K562 (cell line): ENCODE data around the gene ZC3H7B. TPM values are rescaled to one million over a fixed set of nuclear protein-coding genes. Genes with fewer than 3 reads are reported as not detected.

Source experiments
- ATF1 ChIP-seq, 2 experiments: fragments of 450-650 bp in 1 of 2; IDR thresholded peaks; 2 replicates each; pipeline ENCODE4 v1.6.1; 2016; ENCODE audit warnings: missing compliant biosample characterization in 1 of 2, missing genetic modification characterization in 1 of 2
- CCNT2 ChIP-seq: IDR thresholded peaks from 2 replicates; pipeline ENCODE4 v1.6.1; 2011; ENCODE audit warnings: borderline replicate concordance, low read depth, mild to moderate bottlenecking, moderate library complexity, mixed read lengths, low read length; ENCODE audit not compliant: insufficient read length; ENCODE audit errors: extremely low read depth
- COPS2 ChIP-seq: fragments of 450-650 bp; conservative IDR thresholded peaks from 2 replicates; pipeline ENCODE4 v1.6.1; 2016; ENCODE audit warnings: mild to moderate bottlenecking, moderate library complexity
- CREB1 ChIP-seq, 2 experiments: sonication (generic) in 1 of 2; formaldehyde crosslinking in 1 of 2; IDR thresholded peaks; 2 replicates each; pipeline versions ENCODE4 v1.6.1 to v1.8.0; 2012 to 2022; ENCODE audit warnings: inconsistent platforms in 1 of 2, mild to moderate bottlenecking in 1 of 2, missing genetic modification reagents in 1 of 2, moderate library complexity in 1 of 2
- CTBP1 ChIP-seq: fragments of 450-650 bp; IDR thresholded peaks from 2 replicates; pipeline ENCODE4 v1.6.1; 2016; ENCODE audit warnings: borderline replicate concordance
- EGR1 ChIP-seq: fragments of 450-650 bp; conservative IDR thresholded peaks from 2 replicates; pipeline ENCODE4 v1.6.1; 2017; ENCODE audit warnings: mild to moderate bottlenecking
- ETS1 ChIP-seq: conservative IDR thresholded peaks from 2 replicates; pipeline ENCODE4 v1.6.1; 2011; ENCODE audit warnings: low read depth, mild to moderate bottlenecking, low read length; ENCODE audit not compliant: control insufficient read depth
- EWSR1 ChIP-seq: fragments of 450-650 bp; IDR thresholded peaks from 2 replicates; pipeline ENCODE4 v1.6.1; 2018; ENCODE audit warnings: borderline replicate concordance, mild to moderate bottlenecking, low read depth, moderate library complexity; ENCODE audit not compliant: partially characterized antibody
- FOXO4 ChIP-seq: fragments of 450-650 bp; formaldehyde crosslinking; IDR thresholded peaks from 2 replicates; pipeline ENCODE4 v1.4.0; 2020; ENCODE audit warnings: mild to moderate bottlenecking, moderate library complexity
- HDAC3 ChIP-seq: fragments of 450-650 bp; IDR thresholded peaks from 2 replicates; pipeline ENCODE4 v1.6.1; 2018; ENCODE audit warnings: borderline replicate concordance, mild to moderate bottlenecking, moderate library complexity; ENCODE audit not compliant: partially characterized antibody
- JUNB ChIP-seq: fragments of 450-650 bp; formaldehyde crosslinking; conservative IDR thresholded peaks from 2 replicates; pipeline ENCODE4 v1.4.0; 2020; ENCODE audit warnings: mild to moderate bottlenecking
- JUND ChIP-seq, 2 experiments: IDR thresholded peaks; 2 replicates in 1 of 2; 3 replicates in 1 of 2; pipeline ENCODE4 v1.6.1; 2011; ENCODE audit warnings: borderline replicate concordance in 2 of 2, low read depth in 2 of 2, low read length in 2 of 2, improper control_type of control experiment in 1 of 2, missing biosample characterization in 1 of 2, missing genetic modification characterization in 1 of 2, missing genetic modification reagents in 1 of 2
- MITF ChIP-seq: IDR thresholded peaks from 2 replicates; pipeline ENCODE4 v1.6.1; 2014; ENCODE audit warnings: antibody characterized with exemption
- PKNOX1 ChIP-seq: fragments of 450-650 bp; IDR thresholded peaks from 2 replicates; pipeline ENCODE4 v1.6.1; 2016
- POLR2A ChIP-seq: fragments of 450-650 bp; conservative IDR thresholded peaks from 2 replicates; pipeline ENCODE4 v1.6.1; 2016
- RBBP5 ChIP-seq: fragments of 200-600 bp; sonication (generic); IDR thresholded peaks from 2 replicates; pipeline ENCODE4 v1.6.1; 2012; ENCODE audit warnings: borderline replicate concordance, mild to moderate bottlenecking, low read length, control low read depth, inconsistent platforms; ENCODE audit not compliant: insufficient read depth, poor library complexity, severe bottlenecking
- RBM17 ChIP-seq: fragments of 200-400 bp; formaldehyde crosslinking; IDR thresholded peaks from 2 replicates; pipeline ENCODE4 v1.6.1; 2017; ENCODE audit warnings: low read depth, mild to moderate bottlenecking, low read length, borderline replicate concordance
- SMAD1 ChIP-seq: fragments of 150-350 bp; IDR thresholded peaks from 2 replicates; pipeline ENCODE4 v1.6.1; 2014; ENCODE audit warnings: low read length, low read depth; ENCODE audit not compliant: partially characterized antibody
- SMAD3 ChIP-seq: fragments of 450-650 bp; formaldehyde crosslinking; conservative IDR thresholded peaks from 2 replicates; pipeline ENCODE4 v1.4.0; 2020; ENCODE audit warnings: mild to moderate bottlenecking
- ZNF124 ChIP-seq: sonication (generic); formaldehyde crosslinking; IDR thresholded peaks from 2 replicates; pipeline ENCODE4 v1.8.1; 2022; ENCODE audit warnings: missing genetic modification reagents
- ZNF232 ChIP-seq: sonication (generic); formaldehyde crosslinking; IDR thresholded peaks from 2 replicates; pipeline ENCODE4 v1.8.0; 2022; ENCODE audit warnings: mild to moderate bottlenecking, missing genetic modification reagents
- polyA plus RNA-seq, 8 experiments: library from polyadenylated mRNA; depleted of rRNA in 4 of 8; stranded (reverse) in 5 of 8; unstranded in 3 of 8; fragments of >200 nt; fragmentation: Nextera tagmentation in 2 of 8; fragmentation: Illumina TruSeq in 1 of 8; extraction: Ambion mirVana in 2 of 8; extraction: Trizol in 1 of 8; gene quantifications; 2 replicates each; pipeline versions ENCODE4 v1.2.1 to v1.2.3, GENCODE V29; 2011 to 2014; ENCODE audit warnings: inconsistent platforms in 1 of 8, missing spikeins in 1 of 8
- total RNA-seq, 7 experiments: library from RNA; depleted of rRNA in 6 of 7; stranded (reverse); fragments of >200 nt in 6 of 7; fragmentation: Illumina TruSeq in 2 of 7; extraction: Trizol in 2 of 7; gene quantifications; 2 replicates each; pipeline versions ENCODE4 v1.2.1 to v1.2.3, GENCODE V29; 2011 to 2021; ENCODE audit warnings: low replicate concordance in 1 of 7

ZC3H7B gene
- total and polyA plus RNA-seq, 9 of the 15 experiments (the other 6 are each of a cell fraction or from before 2014, with no cell fraction given) = 0.07 to 49.8 (median 26.8) TPM

- peak; percentile 70 for TF ChIP-seq PKNOX1
- TF ChIP-seq COPS2 = no peak
- TF ChIP-seq FOXO4 = no peak
- peak; percentile 11; the same call in 1 of the 2 replicates for TF ChIP-seq CTBP1
- no peak for TF ChIP-seq HDAC3
- TF ChIP-seq ATF1 (CRISPR knock-in tag; IDR thresholded peaks at IDR 0.05) = no peak
- TF ChIP-seq ATF1 (tag; IDR thresholded peaks at IDR 0.05) = peak; percentile 62
- no peak for TF ChIP-seq RBM17
- TF ChIP-seq ZNF124 = no peak
- TF ChIP-seq RBBP5 = peak; percentile 30
- peak; percentile 44 for TF ChIP-seq CCNT2
- 0 out of 2 replicates have a peak, but pooled peaks have one; percentile 36 for TF ChIP-seq ETS1
- TF ChIP-seq SMAD3 (CRISPR knock-in tag) = no peak
- peak; percentile 85 for TF ChIP-seq CREB1 (IDR thresholded peaks at IDR 0.05)
- TF ChIP-seq CREB1 (CRISPR knock-in tag; IDR thresholded peaks at IDR 0.05) = peak; percentile 50; the same call in 1 of the 2 replicates
- peak; percentile 70 for TF ChIP-seq POLR2A
- peak; percentile 81 for TF ChIP-seq EGR1
- no peak for TF ChIP-seq ZNF232
- TF ChIP-seq EWSR1 = no peak
- no peak for TF ChIP-seq MITF
- peak; percentile 41 for TF ChIP-seq SMAD1
- no peak for TF ChIP-seq JUNB (CRISPR knock-in tag)
- TF ChIP-seq JUND (IDR thresholded peaks at IDR 0.05; ENCODE audit: borderline replicate concordance, low read depth, low read length) = peak; percentile 84
- peak; percentile 63; the same call in 1 of the 3 replicates for TF ChIP-seq JUND (tag; IDR thresholded peaks at IDR 0.05; ENCODE audit: borderline replicate concordance, low read depth, low read length)
Observed at GRCh38 chr22:41285441-41285819, 15.9 kb upstream of the ZC3H7B start (continued).
